Activated naive CD4-positive, alpha-beta T cell treated with anti-CD3 and anti-CD28 coated beads for 36 hours (primary cell): ENCODE results near the gene TRIOBP. TPM values are rescaled to one million over a fixed set of nuclear protein-coding genes. Genes with fewer than 3 reads are reported as not detected.

ENCODE experiments used
- CTCF ChIA-PET: fragments of 350-600 bp; sonication (Branson Sonifier 250); formaldehyde crosslinking; loops from one replicate; lab custom pipeline; 2021; ENCODE audit warnings: antibody characterized with exemption; lab: Charles Lee
- DNase-seq: peaks from one replicate; pipeline ENCODE4 v3.0.0-alpha.2; 2020
- H3K27ac Mint-ChIP-seq: one replicate; pipeline ENCODE4 v1.8.0; 2021; ENCODE audit warnings: mild to moderate bottlenecking, mixed read lengths
- H3K27me3 Mint-ChIP-seq: one replicate; pipeline ENCODE4 v1.8.0; 2021; ENCODE audit warnings: low read depth, mixed read lengths
- H3K36me3 Mint-ChIP-seq: one replicate; pipeline ENCODE4 v1.8.0; 2021; ENCODE audit warnings: low read depth, mixed read lengths
- H3K4me1 Mint-ChIP-seq: one replicate; pipeline ENCODE4 v1.8.0; 2021; ENCODE audit warnings: low read depth, mixed read lengths
- H3K4me3 Mint-ChIP-seq: one replicate; pipeline ENCODE4 v1.8.0; 2021; ENCODE audit warnings: mild to moderate bottlenecking, moderate library complexity, mixed read lengths
- H3K9me3 Mint-ChIP-seq: one replicate; pipeline ENCODE4 v1.8.0; 2021; ENCODE audit warnings: mixed read lengths
- intact Hi-C: fragments of 100-400 bp; cut with micrococcal nuclease; formaldehyde crosslinking; loops from one replicate; pipeline ENCODE4 v1.15.1; 2023
- total RNA-seq, 2 experiments: library from RNA; stranded (reverse); gene quantifications; one replicate each; pipeline ENCODE4 v1.2.3, GENCODE V29; 2021

Gene TRIOBP
- total RNA-seq, 2 experiments from 2014 or later = 17.5 to 18.8 TPM

DNA sequence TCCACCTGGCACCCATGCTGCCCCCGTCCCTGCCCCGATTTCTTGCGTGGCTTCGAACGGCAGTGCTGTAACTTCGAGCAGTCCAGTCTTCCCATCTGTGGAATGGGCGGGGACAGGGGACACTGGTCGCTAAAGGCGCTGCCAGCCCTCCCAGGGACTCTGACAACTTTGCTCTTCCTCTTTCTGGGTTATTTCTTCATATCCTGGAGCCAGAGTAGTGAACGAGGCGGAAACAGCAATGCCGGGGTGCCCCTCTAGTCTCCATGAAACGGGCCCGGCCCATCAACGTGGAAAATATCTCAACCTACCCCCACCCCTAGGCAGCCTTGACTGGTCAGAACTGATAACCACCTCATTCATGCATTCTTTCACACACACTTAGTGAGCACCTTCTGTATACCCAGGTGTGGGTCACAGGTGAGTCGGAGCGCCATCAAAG lies 42.8 kb downstream of the TRIOBP start:
- Mint-ChIP-seq H3K4me1 (peaks cover 5% of the 10 kb centered on the region), H3K27ac (no peak overlapping the region), H3K9me3 (no peaks in the 10 kb centered on the region), H3K36me3 (no peaks in the 10 kb centered on the region), H3K4me3 (no peak overlapping the region), H3K27me3 (no peaks in the 10 kb centered on the region)
- CTCF ChIA-PET = no interaction called here
- no peak for DNase-seq
- intact Hi-C loops = no loop called here

DNA sequence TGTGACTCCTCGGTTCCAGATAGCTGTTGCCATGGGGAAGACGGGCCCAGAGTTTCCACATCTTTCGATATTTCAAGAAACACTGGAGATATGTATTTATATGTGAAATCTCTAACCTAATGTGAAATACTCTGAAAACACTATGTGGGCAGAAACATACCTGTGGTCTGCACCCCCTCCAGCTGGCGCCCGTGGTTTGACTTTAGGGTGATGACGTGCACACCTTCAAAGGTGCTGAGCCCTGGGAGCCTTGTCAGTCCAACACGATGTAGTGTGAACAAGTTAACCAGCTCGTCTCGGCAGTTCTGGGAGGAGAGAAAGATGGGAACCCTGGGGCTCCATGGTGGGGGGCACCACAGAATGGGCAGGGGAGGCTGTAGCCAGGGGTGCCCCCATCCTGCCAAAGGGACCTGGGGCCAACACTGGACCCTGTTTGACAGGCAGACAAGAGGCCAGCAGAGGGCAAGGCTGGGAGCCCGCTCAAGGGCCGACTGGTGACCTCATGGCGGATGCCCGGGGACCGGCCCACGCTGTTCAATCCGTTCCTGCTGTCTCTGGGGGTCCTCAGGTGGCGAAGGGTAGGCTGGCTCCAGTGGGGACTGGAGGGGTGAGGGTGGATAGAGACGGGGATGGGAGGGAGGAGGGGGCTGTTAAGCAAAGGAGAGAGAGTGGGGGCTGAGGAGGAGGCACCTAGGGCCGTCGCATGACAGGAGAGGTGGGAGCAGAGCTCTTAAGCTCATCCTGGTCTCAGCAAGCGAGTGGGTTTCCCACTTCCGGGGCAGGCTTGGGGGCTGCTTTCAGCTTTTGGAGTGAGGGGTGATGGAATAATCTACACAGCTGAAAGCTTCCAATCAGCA lies 43.8 kb downstream of the TRIOBP start:
- no peak for DNase-seq
- no peak overlapping the region for H3K4me3 Mint-ChIP-seq
- peaks cover 11% of the 10 kb centered on the region for H3K4me1 Mint-ChIP-seq
- no peaks in the 10 kb centered on the region for H3K27me3 Mint-ChIP-seq
- no peaks in the 10 kb centered on the region for H3K9me3 Mint-ChIP-seq
- H3K36me3 Mint-ChIP-seq = no peaks in the 10 kb centered on the region
- H3K27ac Mint-ChIP-seq = no peak overlapping the region
- CTCF ChIA-PET = interaction anchor here (1.1 kb wide), 1 partner anchor 10 kb away, joined by 3 read pairs; no protein-coding TSS in a partner anchor
- intact Hi-C loops = no loop called here

DNA sequence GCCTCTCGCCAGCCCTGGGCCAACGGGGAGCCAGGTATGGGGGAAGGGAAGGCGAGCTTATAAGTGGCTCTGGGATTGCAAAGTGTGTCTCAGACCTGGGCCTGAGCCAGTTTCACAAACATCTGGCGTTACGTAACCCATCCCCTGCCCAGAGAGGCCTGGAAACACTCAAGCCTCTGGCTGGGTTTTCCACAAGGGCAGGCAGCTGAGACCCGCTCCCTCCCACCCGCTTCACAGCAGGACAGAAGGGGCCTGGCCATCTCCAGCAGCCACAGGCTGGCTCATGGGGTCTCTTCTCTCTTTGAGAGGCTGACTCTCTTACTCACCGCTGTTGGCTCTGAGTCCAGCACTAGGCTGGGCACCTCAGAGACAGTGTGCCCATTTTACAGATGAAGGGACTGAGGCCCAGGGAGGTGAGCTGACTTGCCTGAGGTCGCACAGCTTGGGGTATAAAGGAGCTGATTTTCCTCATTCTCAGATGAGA lies 44.5 kb downstream of the TRIOBP start:
- H3K36me3 Mint-ChIP-seq = no peaks in the 10 kb centered on the region
- DNase-seq = no peak
- no peaks in the 10 kb centered on the region for H3K27me3 Mint-ChIP-seq
- no peak overlapping the region for H3K27ac Mint-ChIP-seq
- H3K9me3 Mint-ChIP-seq = no peaks in the 10 kb centered on the region
- CTCF ChIA-PET = interaction anchor here (1.1 kb wide), 1 partner anchor 11 kb away, joined by 3 read pairs; no protein-coding TSS in a partner anchor
- no peak overlapping the region for H3K4me3 Mint-ChIP-seq
- intact Hi-C loops = no loop called here
- H3K4me1 Mint-ChIP-seq = peaks cover 11% of the 10 kb centered on the region

DNA sequence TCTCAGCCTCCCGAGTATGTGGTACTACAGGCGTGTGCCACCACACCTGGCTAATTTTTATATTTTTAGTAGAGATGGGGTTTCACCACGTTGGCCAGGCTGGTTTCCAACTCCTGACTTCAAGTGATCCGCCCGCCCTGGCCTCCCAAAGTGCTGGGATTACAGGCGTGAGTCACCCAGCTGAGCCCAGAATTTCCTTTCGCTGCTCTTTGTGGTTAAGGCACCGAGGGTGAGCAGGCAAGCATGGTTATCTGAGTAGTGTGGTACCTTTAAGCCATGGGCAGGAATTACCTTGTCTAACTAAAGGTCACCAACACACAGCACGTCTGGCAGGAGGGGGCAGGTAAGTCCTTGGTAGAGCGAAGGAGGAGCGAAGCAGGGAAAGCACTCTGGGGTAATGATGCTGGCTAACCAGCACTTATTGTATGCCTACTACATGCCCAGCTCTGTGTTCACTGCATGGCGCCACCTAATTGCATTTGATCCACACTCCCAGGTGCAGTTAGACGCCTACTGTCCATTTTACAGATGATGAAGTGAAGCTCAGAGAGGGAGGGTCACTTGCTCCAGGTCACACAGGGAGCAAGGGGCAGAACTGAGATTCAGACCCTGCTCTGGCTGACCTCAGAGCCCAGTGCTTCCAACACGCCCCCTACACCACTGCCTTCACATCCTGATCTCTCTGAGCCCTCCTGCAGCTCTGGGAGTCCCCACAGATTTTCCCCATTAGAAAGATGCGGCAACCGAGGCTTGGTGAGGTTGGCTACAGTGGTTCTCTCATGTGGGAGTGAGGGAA lies 45.7 kb downstream of the TRIOBP start:
- CTCF ChIA-PET = no interaction called here
- no peak for DNase-seq
- Mint-ChIP-seq H3K9me3 (no peaks in the 10 kb centered on the region), H3K4me3 (no peak overlapping the region), H3K27ac (no peak overlapping the region), H3K27me3 (no peaks in the 10 kb centered on the region), H3K4me1 (peaks cover 14% of the 10 kb centered on the region), H3K36me3 (no peaks in the 10 kb centered on the region)
- intact Hi-C loops = no loop called here

GRCh38 chr22:37744589-37744988 lies 47.7 kb downstream of the TRIOBP start:
- Mint-ChIP-seq H3K27ac (no peak overlapping the region), H3K9me3 (no peaks in the 10 kb centered on the region), H3K36me3 (no peaks in the 10 kb centered on the region), H3K27me3 (no peaks in the 10 kb centered on the region), H3K4me3 (peak overlapping the region; percentile 78), H3K4me1 (peaks cover 14% of the 10 kb centered on the region)
- intact Hi-C loops = no loop called here
- CTCF ChIA-PET = interaction anchor here (1.1 kb wide), 1 partner anchor 138 kb away, joined by 3 read pairs; no protein-coding TSS in a partner anchor
- no peak for DNase-seq

DNA sequence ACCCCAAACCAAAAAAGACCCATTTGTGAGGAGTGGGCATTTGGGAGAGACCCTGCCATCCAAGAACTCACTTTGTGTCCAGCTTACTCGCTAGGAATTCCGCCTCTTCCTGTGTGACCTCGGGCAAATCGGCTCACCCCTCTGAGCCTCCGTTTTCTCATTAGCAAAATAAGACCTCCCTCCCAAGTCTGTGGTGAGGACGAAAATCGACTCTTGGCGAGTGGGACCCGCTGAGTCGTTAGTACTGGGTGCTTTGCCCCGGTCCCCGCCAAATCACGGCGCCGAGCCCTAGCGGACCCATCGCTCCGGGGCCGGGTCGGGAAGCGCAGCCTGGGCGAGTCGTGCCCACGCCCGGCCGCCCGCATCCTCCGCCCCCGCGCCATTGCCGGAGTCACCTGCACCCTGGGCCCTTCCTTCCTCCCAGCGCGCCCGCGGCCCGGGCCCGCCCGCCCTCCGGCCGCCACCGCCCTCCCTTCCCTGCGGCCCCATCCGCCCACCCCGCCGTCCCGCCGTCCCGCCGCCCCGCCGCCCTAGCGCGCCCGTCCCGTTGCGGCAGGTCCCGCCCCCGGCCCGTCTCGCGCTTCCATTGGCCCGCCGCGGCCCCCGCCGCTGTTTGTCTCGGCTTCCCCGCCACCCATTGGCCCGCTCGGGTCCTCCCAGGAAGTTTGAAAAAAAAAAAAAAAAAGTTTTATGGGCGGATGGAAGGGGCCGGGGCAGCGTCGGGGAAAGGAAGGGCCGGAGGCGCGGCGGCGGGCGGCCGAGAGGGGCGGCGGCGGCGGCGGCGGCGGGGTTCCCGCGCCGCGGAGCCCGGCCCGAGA lies 48.9 kb downstream of the TRIOBP start:
- H3K4me3 Mint-ChIP-seq = peak overlapping the region; percentile 78
- intact Hi-C loops = loop anchor here (2.0 kb wide), 1 partner anchor 59 kb away; the partner anchor contains the start of gene NOL12
- DNase-seq = peak; percentile 91
- CTCF ChIA-PET = interaction anchor here (1.1 kb wide), 1 partner anchor 139 kb away, joined by 3 read pairs; no protein-coding TSS in a partner anchor
- H3K9me3 Mint-ChIP-seq = no peaks in the 10 kb centered on the region
- peak overlapping the region; percentile 77 for H3K27ac Mint-ChIP-seq
- H3K27me3 Mint-ChIP-seq = no peaks in the 10 kb centered on the region
- H3K4me1 Mint-ChIP-seq = peaks cover 14% of the 10 kb centered on the region
- H3K36me3 Mint-ChIP-seq = no peaks in the 10 kb centered on the region

DNA sequence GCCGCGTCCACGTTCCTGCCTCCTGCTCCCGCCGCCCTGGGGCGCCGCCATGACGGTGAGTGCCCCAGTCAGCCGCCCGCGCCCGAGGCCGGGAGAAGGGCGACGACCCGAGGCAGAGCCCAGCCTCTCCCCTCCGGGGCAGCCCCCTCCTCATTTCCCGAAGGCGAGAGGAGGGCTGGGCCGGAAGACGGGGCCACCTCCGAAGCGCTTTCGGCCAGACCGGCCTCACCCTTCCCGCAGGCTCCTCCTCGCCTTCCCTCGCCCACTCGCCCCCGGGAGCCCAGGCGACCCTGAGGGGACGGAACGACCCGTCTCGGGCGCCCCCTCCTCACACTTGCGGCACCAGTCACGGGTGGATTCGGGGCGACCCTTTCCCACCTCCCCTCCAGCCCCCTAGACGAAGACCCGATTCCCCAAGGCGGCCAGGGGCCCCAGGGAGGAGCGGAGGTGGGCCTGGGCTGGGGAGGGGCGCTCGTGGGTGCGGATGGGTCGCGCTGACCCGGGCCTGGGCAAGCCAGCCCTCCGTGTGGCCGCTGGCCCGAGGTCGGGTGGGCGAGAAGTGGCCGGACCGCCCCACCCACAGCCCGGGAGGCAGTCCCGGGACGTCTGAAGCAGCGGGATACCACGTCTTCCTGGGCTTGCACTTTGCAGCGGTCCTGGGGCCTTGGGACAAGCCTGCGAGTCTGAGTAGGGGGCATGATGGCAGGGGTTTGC lies 49.7 kb downstream of the TRIOBP start:
- Mint-ChIP-seq H3K4me3 (peak overlapping the region; percentile 78), H3K27me3 (no peaks in the 10 kb centered on the region), H3K4me1 (peaks cover 14% of the 10 kb centered on the region), H3K27ac (peak overlapping the region; percentile 59), H3K36me3 (no peaks in the 10 kb centered on the region), H3K9me3 (no peaks in the 10 kb centered on the region)
- peak; percentile 28 for DNase-seq
- intact Hi-C loops = loop anchor here (2.0 kb wide), 1 partner anchor 60 kb away; the partner anchor contains the start of gene NOL12
- CTCF ChIA-PET = no interaction called here

GRCh38 chr22:37747080-37747714 lies 50.3 kb downstream of the TRIOBP start:
- Mint-ChIP-seq H3K4me3 (peak overlapping the region; percentile 78), H3K27me3 (no peaks in the 10 kb centered on the region), H3K36me3 (no peaks in the 10 kb centered on the region), H3K9me3 (no peaks in the 10 kb centered on the region), H3K4me1 (peaks cover 14% of the 10 kb centered on the region), H3K27ac (peak overlapping the region; percentile 59)
- intact Hi-C loops = loop anchor here (2.0 kb wide), 1 partner anchor 60 kb away; the partner anchor contains the start of gene NOL12
- DNase-seq = no peak
- CTCF ChIA-PET = no interaction called here

GRCh38 chr22:37747715-37748100 lies 50.9 kb downstream of the TRIOBP start:
- CTCF ChIA-PET = no interaction called here
- no peaks in the 10 kb centered on the region for H3K27me3 Mint-ChIP-seq
- intact Hi-C loops = loop anchor here (2.0 kb wide), 1 partner anchor 61 kb away; the partner anchor contains the start of gene NOL12
- H3K4me3 Mint-ChIP-seq = peak overlapping the region; percentile 1
- no peak overlapping the region for H3K27ac Mint-ChIP-seq
- DNase-seq = no peak
- H3K36me3 Mint-ChIP-seq = no peaks in the 10 kb centered on the region
- peaks cover 11% of the 10 kb centered on the region for H3K4me1 Mint-ChIP-seq
- H3K9me3 Mint-ChIP-seq = no peaks in the 10 kb centered on the region

GRCh38 chr22:37748659-37749058 lies 51.8 kb downstream of the TRIOBP start:
- intact Hi-C loops = no loop called here
- CTCF ChIA-PET = no interaction called here

GRCh38 chr22:37749226-37749625 lies 52.4 kb downstream of the TRIOBP start:
- intact Hi-C loops = no loop called here
- DNase-seq = no peak
- H3K9me3 Mint-ChIP-seq = no peaks in the 10 kb centered on the region
- H3K4me1 Mint-ChIP-seq = peaks cover 10% of the 10 kb centered on the region
- CTCF ChIA-PET = no interaction called here
- H3K4me3 Mint-ChIP-seq = no peak overlapping the region
- no peaks in the 10 kb centered on the region for H3K36me3 Mint-ChIP-seq
- H3K27ac Mint-ChIP-seq = no peak overlapping the region
- H3K27me3 Mint-ChIP-seq = no peaks in the 10 kb centered on the region

More at GRCh38 chr22:37748659-37749058, 51.8 kb downstream of the TRIOBP start:
- DNase-seq = no peak
- Mint-ChIP-seq H3K4me1 (peaks cover 11% of the 10 kb centered on the region), H3K4me3 (no peak overlapping the region), H3K27me3 (no peaks in the 10 kb centered on the region), H3K9me3 (no peaks in the 10 kb centered on the region), H3K36me3 (no peaks in the 10 kb centered on the region), H3K27ac (no peak overlapping the region)
